Ectodermal cell (in vitro differentiated cells): Measurements from ENCODE around the gene SLC28A1.
"Not testable (repeated sequence)": the region's sequence is repeated elsewhere in the genome, so short reads cannot be mapped to it uniquely, and the experiment has no call there.

Experiments
- H3K27ac ChIP-seq: 2 replicates; pipeline ENCODE4 v1.7.0; 2013; ENCODE audit warnings: mild to moderate bottlenecking, low read depth, low read length; ENCODE audit not compliant: insufficient read depth, poor library complexity, severe bottlenecking
- H3K27me3 ChIP-seq: 2 replicates; pipeline ENCODE4 v1.7.0; 2013; ENCODE audit warnings: mild to moderate bottlenecking, low read length; ENCODE audit not compliant: insufficient read depth, control insufficient read depth, poor library complexity, severe bottlenecking
- H3K36me3 ChIP-seq: one replicate; pipeline ENCODE4 v1.7.0; 2013; ENCODE audit warnings: low read length; ENCODE audit not compliant: control insufficient read depth, insufficient read depth
- H3K4me1 ChIP-seq: one replicate; pipeline ENCODE4 v1.7.0; 2013; ENCODE audit warnings: low read length; ENCODE audit not compliant: control insufficient read depth, insufficient read depth
- H3K4me3 ChIP-seq: 2 replicates; pipeline ENCODE4 v1.7.0; 2013; ENCODE audit warnings: low read depth, low read length, control low read depth; ENCODE audit not compliant: insufficient read depth
- H3K9me3 ChIP-seq: 2 replicates; pipeline ENCODE4 v1.7.0; 2013; ENCODE audit warnings: mild to moderate bottlenecking, low read length, moderate library complexity; ENCODE audit not compliant: control insufficient read depth
- WGBS, 2 experiments: methylation state at CpG; one replicate each; pipeline ENCODE4 v1.1.7; 2013; ENCODE audit warnings: missing lambda C conversion rate in 2 of 2; 5-methylcytosine and 5-hydroxymethylcytosine counted together

Gene SLC28A1

GRCh38 chr15:84922530-84922929 is 38.1 kb downstream of the SLC28A1 start:
- WGBS, 2 experiments, result 90 to 91% methylated on average over 13 of the region's 13 CpGs
- no peaks in the 10 kb centered on the region for H3K4me1 ChIP-seq
- H3K27me3 ChIP-seq, result no peaks in the 10 kb centered on the region
- H3K27ac ChIP-seq, result no peak overlapping the region
- no peaks in the 10 kb centered on the region for H3K9me3 ChIP-seq
- H3K36me3 ChIP-seq, result no peaks in the 10 kb centered on the region
- H3K4me3 ChIP-seq, result no peak overlapping the region

GRCh38 chr15:84924077-84924731 is 39.7 kb downstream of the SLC28A1 start:
- Histone ChIP-seq H3K4me3 (no peak overlapping the region), H3K9me3 (no peaks in the 10 kb centered on the region), H3K27me3 (no peaks in the 10 kb centered on the region), H3K36me3 (no peaks in the 10 kb centered on the region), H3K4me1 (no peaks in the 10 kb centered on the region), H3K27ac (no peak overlapping the region)
- 81 to 89% methylated on average over 4 of the region's 4 CpGs for WGBS, 2 experiments

- not testable (repeated sequence) for H3K27ac ChIP-seq
- 85 to 93% methylated on average over 16 to 17 of the region's 17 CpGs for WGBS, 2 experiments
Measured at GRCh38 chr15:84924821-84925569, 40.5 kb downstream of the SLC28A1 start.

GRCh38 chr15:84925906-84926305 is 41.4 kb downstream of the SLC28A1 start:
- WGBS, 2 experiments, result 92 to 100% methylated on average over 1 of the region's 1 CpG
- no peaks in the 10 kb centered on the region for H3K27me3 ChIP-seq
- H3K9me3 ChIP-seq, result no peaks in the 10 kb centered on the region
- no peaks in the 10 kb centered on the region for H3K4me1 ChIP-seq
- no peaks in the 10 kb centered on the region for H3K36me3 ChIP-seq
- no peak overlapping the region for H3K4me3 ChIP-seq
- H3K27ac ChIP-seq, result no peak overlapping the region

More at GRCh38 chr15:84924821-84925569, 40.5 kb downstream of the SLC28A1 start:
- not testable (repeated sequence) for H3K36me3 ChIP-seq, H3K4me3 ChIP-seq, H3K27me3 ChIP-seq, H3K9me3 ChIP-seq, H3K4me1 ChIP-seq

- WGBS, 2 experiments, result 79 to 84% methylated on average over 2 of the region's 3 CpGs
- Histone ChIP-seq H3K4me3 (no peak overlapping the region), H3K36me3 (no peaks in the 10 kb centered on the region), H3K27me3 (no peaks in the 10 kb centered on the region), H3K4me1 (no peaks in the 10 kb centered on the region), H3K27ac (no peak overlapping the region), H3K9me3 (no peaks in the 10 kb centered on the region)
Measured at GRCh38 chr15:84926491-84927230, 42.2 kb downstream of the SLC28A1 start.

GRCh38 chr15:84928843-84929168 is 44.3 kb downstream of the SLC28A1 start:
- Histone ChIP-seq H3K4me3 (no peak overlapping the region), H3K27ac (no peak overlapping the region), H3K36me3 (no peaks in the 10 kb centered on the region), H3K27me3 (no peaks in the 10 kb centered on the region), H3K4me1 (no peaks in the 10 kb centered on the region), H3K9me3 (no peaks in the 10 kb centered on the region)
- 92 to 93% methylated on average over 5 of the region's 6 CpGs for WGBS, 2 experiments

GRCh38 chr15:84929795-84930603 is 45.5 kb downstream of the SLC28A1 start:
- Histone ChIP-seq H3K4me1 (no peaks in the 10 kb centered on the region), H3K9me3 (no peaks in the 10 kb centered on the region), H3K27me3 (no peaks in the 10 kb centered on the region), H3K36me3 (no peaks in the 10 kb centered on the region), H3K27ac (no peak overlapping the region), H3K4me3 (no peak overlapping the region)
- WGBS, 2 experiments, result 90 to 91% methylated on average over 5 of the region's 5 CpGs

- Histone ChIP-seq H3K27me3 (no peaks in the 10 kb centered on the region), H3K4me1 (no peaks in the 10 kb centered on the region), H3K27ac (no peak overlapping the region), H3K36me3 (no peaks in the 10 kb centered on the region), H3K4me3 (no peak overlapping the region), H3K9me3 (no peaks in the 10 kb centered on the region)
- WGBS, 2 experiments, result 87% methylated on average over 21 of the region's 21 CpGs
Measured at GRCh38 chr15:84934942-84935729, 50.7 kb downstream of the SLC28A1 start.

GRCh38 chr15:84937144-84937543 is 52.7 kb downstream of the SLC28A1 start:
- no peak overlapping the region for H3K27ac ChIP-seq
- H3K4me3 ChIP-seq, result no peak overlapping the region
- H3K36me3 ChIP-seq, result no peaks in the 10 kb centered on the region
- H3K9me3 ChIP-seq, result no peaks in the 10 kb centered on the region
- no peaks in the 10 kb centered on the region for H3K4me1 ChIP-seq
- no peaks in the 10 kb centered on the region for H3K27me3 ChIP-seq
- WGBS, 2 experiments, result 82 to 89% methylated on average over 5 of the region's 5 CpGs
